Measurements from ENCODE around the gene TPRN.

DNA sequence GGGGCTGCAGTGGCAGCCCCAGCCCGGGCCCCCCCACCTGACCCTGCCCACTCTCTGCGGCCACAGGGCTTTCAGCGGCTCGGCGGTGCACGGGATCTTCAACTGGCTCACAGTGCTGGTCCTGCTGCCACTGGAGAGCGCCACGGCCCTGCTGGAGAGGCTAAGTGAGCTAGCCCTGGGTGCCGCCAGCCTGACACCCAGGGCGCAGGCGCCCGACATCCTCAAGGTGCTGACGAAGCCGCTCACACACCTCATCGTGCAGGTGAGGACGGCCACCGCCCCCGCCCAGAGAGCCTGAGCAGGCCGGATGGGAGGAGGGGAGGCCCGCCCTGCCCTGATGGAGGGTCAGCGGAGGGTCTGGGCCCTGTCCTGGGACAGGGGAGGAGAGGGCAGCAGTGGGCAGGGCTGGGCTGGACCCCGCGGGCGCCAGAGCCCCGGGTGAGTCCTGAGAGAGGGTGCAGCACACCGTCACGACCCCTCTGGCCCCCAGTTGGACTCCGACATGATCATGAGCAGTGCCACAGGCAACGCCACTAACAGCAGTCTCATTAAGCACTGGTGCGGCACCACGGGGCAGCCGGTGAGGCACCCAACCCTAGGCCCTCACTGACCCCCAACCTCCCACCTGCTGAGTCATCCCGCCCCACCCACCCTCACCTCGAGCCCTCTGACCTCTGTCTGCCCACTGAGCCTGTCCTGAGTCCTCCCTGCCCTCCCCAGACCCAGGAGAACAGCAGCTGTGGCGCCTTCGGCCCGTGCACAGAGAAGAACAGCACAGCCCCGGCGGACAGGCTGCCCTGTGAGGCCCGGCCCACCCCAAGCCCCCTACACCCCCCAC, 32.8 kb upstream of the TPRN start:
- TF ChIP-seq POLR2AphosphoS5 (IDR thresholded peaks at IDR 0.05; ENCODE audit: low read depth, low read length) (no peak), TAF1 (IDR thresholded peaks at IDR 0.05; ENCODE audit: borderline replicate concordance, insufficient read depth, low read length) (no peak), FOXP2 (optimal IDR thresholded peaks at IDR 0.05; ENCODE audit: borderline replicate concordance, extremely low read depth, extremely low read length, insufficient read depth) (no peak), SIN3A (IDR thresholded peaks at IDR 0.05; ENCODE audit: borderline replicate concordance, insufficient read depth, low read length) (no peak)
- TF ChIP-seq, protein P1, sequence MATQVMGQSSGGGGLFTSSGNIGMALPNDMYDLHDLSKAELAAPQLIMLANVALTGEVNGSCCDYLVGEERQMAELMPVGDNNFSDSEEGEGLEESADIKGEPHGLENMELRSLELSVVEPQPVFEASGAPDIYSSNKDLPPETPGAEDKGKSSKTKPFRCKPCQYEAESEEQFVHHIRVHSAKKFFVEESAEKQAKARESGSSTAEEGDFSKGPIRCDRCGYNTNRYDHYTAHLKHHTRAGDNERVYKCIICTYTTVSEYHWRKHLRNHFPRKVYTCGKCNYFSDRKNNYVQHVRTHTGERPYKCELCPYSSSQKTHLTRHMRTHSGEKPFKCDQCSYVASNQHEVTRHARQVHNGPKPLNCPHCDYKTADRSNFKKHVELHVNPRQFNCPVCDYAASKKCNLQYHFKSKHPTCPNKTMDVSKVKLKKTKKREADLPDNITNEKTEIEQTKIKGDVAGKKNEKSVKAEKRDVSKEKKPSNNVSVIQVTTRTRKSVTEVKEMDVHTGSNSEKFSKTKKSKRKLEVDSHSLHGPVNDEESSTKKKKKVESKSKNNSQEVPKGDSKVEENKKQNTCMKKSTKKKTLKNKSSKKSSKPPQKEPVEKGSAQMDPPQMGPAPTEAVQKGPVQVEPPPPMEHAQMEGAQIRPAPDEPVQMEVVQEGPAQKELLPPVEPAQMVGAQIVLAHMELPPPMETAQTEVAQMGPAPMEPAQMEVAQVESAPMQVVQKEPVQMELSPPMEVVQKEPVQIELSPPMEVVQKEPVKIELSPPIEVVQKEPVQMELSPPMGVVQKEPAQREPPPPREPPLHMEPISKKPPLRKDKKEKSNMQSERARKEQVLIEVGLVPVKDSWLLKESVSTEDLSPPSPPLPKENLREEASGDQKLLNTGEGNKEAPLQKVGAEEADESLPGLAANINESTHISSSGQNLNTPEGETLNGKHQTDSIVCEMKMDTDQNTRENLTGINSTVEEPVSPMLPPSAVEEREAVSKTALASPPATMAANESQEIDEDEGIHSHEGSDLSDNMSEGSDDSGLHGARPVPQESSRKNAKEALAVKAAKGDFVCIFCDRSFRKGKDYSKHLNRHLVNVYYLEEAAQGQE (IDR thresholded peaks at IDR 0.05; ENCODE audit: insufficient read depth in 1 of 2, low read depth in 2 of 2, low read length in 2 of 2), result no peak
